ENCODE results near the gene C2orf42. TPM values are rescaled to one million over a fixed set of nuclear protein-coding genes. Genes with fewer than 3 reads are reported as not detected.

C2orf42 gene
- total RNA-seq, 1 experiment from 2014 or later, result 17.4 TPM

DNA sequence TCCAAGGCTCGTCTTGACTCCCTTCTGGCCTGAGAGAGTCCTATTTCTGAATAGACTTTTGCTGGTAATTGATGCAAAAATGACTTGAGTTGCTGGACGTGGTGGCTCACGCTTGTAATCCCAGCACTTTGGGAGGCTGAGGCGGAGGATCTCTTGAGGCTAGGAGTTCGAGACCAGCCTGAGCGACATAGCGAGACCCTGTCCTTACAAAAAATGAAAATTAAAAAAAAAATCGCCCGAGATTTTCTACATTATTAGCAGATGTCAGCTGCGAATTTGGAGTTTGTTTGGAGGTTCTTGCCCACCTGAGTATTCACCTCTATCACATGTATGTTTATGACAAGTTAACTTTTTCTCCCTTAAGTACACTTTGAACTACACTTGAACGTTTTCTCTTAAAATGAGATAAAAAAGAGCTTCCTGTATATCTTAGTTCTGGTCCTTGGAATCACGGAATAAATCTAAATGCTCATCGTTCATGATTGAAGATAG, 471 bp upstream of the C2orf42 start:
- TSS peak; percentile 98 for BruUV-seq (replicated peaks)
- TF ChIP-seq SIN3A (IDR thresholded peaks at IDR 0.05; ENCODE audit: low read depth) (no peak), CBX3 (IDR thresholded peaks at IDR 0.05; ENCODE audit: low read depth) (0 out of 2 replicates have a peak, but pooled peaks have one; percentile 2)
- no peaks in the 10 kb centered on the region for H3K9me3 ChIP-seq (ENCODE audit: control insufficient read depth in 1 of 2, insufficient read depth in 1 of 2, low read depth in 1 of 2, low read length in 2 of 2)
- H3K9me2 ChIP-seq (ENCODE audit: insufficient read depth), result no peaks in the 10 kb centered on the region
- H3K27me3 ChIP-seq (ENCODE audit: insufficient read depth, low read length), result no peaks in the 10 kb centered on the region
- H3K4me1 ChIP-seq (ENCODE audit: control insufficient read depth in 1 of 2, insufficient read depth in 2 of 2, low read length in 2 of 2), result peaks cover 7 to 14% of the 10 kb centered on the region in 2 experiments; a peak in 3 of 4 replicates
- ChIA-PET CTCF (interaction anchor here (0.7 to 1.3 kb wide), 2 partner anchors 113 to 277 kb away, joined by 3 to 6 read pairs; partner anchors contain the start of gene MXD1), POLR2A (interaction anchor here (0.7 to 2.2 kb wide), 23 partner anchors 9 to 280 kb away, joined by 3 to 16 read pairs (median 4); partner anchors contain the start of genes MXD1, PCYOX1 and SNRPG), RAD21 (ENCODE audit: low non-redundant PET in 1 of 2, low total read pairs in 2 of 2, uncharacterized antibody in 2 of 2, unreplicated experiment in 2 of 2) (interaction anchor here (0.7 to 1.2 kb wide), 3 partner anchors 67 to 103 kb away, joined by 3 to 4 read pairs (median 3); partner anchors contain the start of genes SNRPG (in 2 of the 2) and PCYOX1 (in 1 of the 2))
- H3K4me3 ChIP-seq (replicated peaks in 1 of 2; ENCODE audit: low read depth in 1 of 2, low read length in 2 of 2), result peak overlapping the region; percentile 79 to 87
- peak overlapping the region; percentile 83 for H3K4me2 ChIP-seq (ENCODE audit: low read length)
- ATAC-seq, result no peak
- peaks cover 7% of the 10 kb centered on the region; the same call in 1 of the 2 replicates for H3K79me2 ChIP-seq (ENCODE audit: insufficient read depth, low read length)
- intact Hi-C loops (cut with micrococcal nuclease), result loop anchor here (2.0 to 5.0 kb wide), 3 partner anchors 56 to 278 kb away; partner anchors contain the start of genes PCBP1 and TIA1
- DNase-seq (ENCODE audit: low read depth, low spot score), result no peak
- H2AFZ ChIP-seq (ENCODE audit: low read depth, low read length, poor library complexity, severe bottlenecking), result no peak overlapping the region
- no peaks in the 10 kb centered on the region for H3K36me3 ChIP-seq (ENCODE audit: control insufficient read depth in 1 of 2, insufficient read depth in 2 of 2, low read length in 2 of 2)
- H4K20me1 ChIP-seq (ENCODE audit: insufficient read depth), result no peaks in the 10 kb centered on the region
- H3K9ac ChIP-seq (ENCODE audit: low read length), result peak overlapping the region; percentile 77
- peak overlapping the region; percentile 86 for H3K27ac ChIP-seq (ENCODE audit: low read depth, low read length)

DNA sequence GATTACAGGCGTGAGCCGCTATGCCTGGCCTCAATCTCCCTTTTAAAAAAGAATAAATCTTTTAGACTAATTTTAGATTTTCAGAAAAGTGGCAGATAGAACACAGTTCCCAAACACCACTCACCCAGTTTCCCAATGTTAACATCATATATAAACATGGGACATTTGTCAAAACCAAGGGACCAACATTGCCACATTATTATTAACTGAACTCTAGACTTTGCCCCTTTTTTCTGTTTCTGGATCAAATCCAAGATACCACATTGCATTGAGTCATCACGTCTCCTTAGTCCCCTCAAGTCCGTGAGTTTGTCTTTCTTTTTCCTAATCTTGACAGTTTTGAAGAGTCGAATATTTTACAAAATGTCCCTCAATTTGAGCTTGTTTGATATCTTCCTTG, 2.4 kb downstream of the C2orf42 start:
- RAD21 ChIA-PET (ENCODE audit: low non-redundant PET in 1 of 2, low total read pairs in 2 of 2, uncharacterized antibody in 2 of 2, unreplicated experiment in 2 of 2), result no interaction called here

More for the DNA sequence above, 2.4 kb downstream of the C2orf42 start:
- no peak overlapping the region for H3K9ac ChIP-seq (ENCODE audit: low read length)
- DNase-seq (ENCODE audit: low read depth, low spot score), result no peak
- intact Hi-C loops (cut with micrococcal nuclease), result no loop called here
- CTCF ChIA-PET, result no interaction called here
- H3K27ac ChIP-seq (ENCODE audit: low read depth, low read length), result no peak overlapping the region
- H3K4me1 ChIP-seq (ENCODE audit: control insufficient read depth in 1 of 2, insufficient read depth in 2 of 2, low read length in 2 of 2), result peaks cover 7 to 14% of the 10 kb centered on the region in 2 experiments; a peak in 3 of 4 replicates
- H3K36me3 ChIP-seq (ENCODE audit: control insufficient read depth in 1 of 2, insufficient read depth in 2 of 2, low read length in 2 of 2), result no peaks in the 10 kb centered on the region
- peak overlapping the region; percentile 18; the same call in 1 of the 2 replicates for H3K4me2 ChIP-seq (ENCODE audit: low read length)
- H2AFZ ChIP-seq (ENCODE audit: low read depth, low read length, poor library complexity, severe bottlenecking), result no peak overlapping the region
- no peak for ATAC-seq
- TF ChIP-seq POLR2AphosphoS5 (IDR thresholded peaks at IDR 0.05; ENCODE audit: low read depth, low read length) (no peak), YY1 (IDR thresholded peaks at IDR 0.05; ENCODE audit: extremely low read depth, insufficient replicate concordance, low read depth, low read length) (no peak), EZH2 (IDR thresholded peaks at IDR 0.05) (no peak)
- TF ChIP-seq, protein P1, sequence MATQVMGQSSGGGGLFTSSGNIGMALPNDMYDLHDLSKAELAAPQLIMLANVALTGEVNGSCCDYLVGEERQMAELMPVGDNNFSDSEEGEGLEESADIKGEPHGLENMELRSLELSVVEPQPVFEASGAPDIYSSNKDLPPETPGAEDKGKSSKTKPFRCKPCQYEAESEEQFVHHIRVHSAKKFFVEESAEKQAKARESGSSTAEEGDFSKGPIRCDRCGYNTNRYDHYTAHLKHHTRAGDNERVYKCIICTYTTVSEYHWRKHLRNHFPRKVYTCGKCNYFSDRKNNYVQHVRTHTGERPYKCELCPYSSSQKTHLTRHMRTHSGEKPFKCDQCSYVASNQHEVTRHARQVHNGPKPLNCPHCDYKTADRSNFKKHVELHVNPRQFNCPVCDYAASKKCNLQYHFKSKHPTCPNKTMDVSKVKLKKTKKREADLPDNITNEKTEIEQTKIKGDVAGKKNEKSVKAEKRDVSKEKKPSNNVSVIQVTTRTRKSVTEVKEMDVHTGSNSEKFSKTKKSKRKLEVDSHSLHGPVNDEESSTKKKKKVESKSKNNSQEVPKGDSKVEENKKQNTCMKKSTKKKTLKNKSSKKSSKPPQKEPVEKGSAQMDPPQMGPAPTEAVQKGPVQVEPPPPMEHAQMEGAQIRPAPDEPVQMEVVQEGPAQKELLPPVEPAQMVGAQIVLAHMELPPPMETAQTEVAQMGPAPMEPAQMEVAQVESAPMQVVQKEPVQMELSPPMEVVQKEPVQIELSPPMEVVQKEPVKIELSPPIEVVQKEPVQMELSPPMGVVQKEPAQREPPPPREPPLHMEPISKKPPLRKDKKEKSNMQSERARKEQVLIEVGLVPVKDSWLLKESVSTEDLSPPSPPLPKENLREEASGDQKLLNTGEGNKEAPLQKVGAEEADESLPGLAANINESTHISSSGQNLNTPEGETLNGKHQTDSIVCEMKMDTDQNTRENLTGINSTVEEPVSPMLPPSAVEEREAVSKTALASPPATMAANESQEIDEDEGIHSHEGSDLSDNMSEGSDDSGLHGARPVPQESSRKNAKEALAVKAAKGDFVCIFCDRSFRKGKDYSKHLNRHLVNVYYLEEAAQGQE (IDR thresholded peaks at IDR 0.05; ENCODE audit: low read depth), result no peak
- TF ChIP-seq, protein P2, sequence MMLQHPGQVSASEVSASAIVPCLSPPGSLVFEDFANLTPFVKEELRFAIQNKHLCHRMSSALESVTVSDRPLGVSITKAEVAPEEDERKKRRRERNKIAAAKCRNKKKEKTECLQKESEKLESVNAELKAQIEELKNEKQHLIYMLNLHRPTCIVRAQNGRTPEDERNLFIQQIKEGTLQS (IDR thresholded peaks at IDR 0.05), result no peak
- TF ChIP-seq, protein P3, sequence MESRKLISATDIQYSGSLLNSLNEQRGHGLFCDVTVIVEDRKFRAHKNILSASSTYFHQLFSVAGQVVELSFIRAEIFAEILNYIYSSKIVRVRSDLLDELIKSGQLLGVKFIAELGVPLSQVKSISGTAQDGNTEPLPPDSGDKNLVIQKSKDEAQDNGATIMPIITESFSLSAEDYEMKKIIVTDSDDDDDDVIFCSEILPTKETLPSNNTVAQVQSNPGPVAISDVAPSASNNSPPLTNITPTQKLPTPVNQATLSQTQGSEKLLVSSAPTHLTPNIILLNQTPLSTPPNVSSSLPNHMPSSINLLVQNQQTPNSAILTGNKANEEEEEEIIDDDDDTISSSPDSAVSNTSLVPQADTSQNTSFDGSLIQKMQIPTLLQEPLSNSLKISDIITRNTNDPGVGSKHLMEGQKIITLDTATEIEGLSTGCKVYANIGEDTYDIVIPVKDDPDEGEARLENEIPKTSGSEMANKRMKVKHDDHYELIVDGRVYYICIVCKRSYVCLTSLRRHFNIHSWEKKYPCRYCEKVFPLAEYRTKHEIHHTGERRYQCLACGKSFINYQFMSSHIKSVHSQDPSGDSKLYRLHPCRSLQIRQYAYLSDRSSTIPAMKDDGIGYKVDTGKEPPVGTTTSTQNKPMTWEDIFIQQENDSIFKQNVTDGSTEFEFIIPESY (IDR thresholded peaks at IDR 0.05; ENCODE audit: extremely low read depth, insufficient replicate concordance, low read length), result no peak
- TF ChIP-seq, protein P4, sequence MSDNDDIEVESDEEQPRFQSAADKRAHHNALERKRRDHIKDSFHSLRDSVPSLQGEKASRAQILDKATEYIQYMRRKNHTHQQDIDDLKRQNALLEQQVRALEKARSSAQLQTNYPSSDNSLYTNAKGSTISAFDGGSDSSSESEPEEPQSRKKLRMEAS (IDR thresholded peaks at IDR 0.05), result no peak
- H3K27me3 ChIP-seq (ENCODE audit: insufficient read depth, low read length), result no peaks in the 10 kb centered on the region
- peaks cover 7% of the 10 kb centered on the region; the same call in 1 of the 2 replicates for H3K79me2 ChIP-seq (ENCODE audit: insufficient read depth, low read length)
- no peaks in the 10 kb centered on the region for H3K9me2 ChIP-seq (ENCODE audit: insufficient read depth)
- no peaks in the 10 kb centered on the region for H3K9me3 ChIP-seq (ENCODE audit: control insufficient read depth in 1 of 2, insufficient read depth in 1 of 2, low read depth in 1 of 2, low read length in 2 of 2)
- no TSS peak for BruUV-seq (replicated peaks)
- no peaks in the 10 kb centered on the region for H4K20me1 ChIP-seq (ENCODE audit: insufficient read depth)
- POLR2A ChIA-PET, result no interaction called here
- H3K4me3 ChIP-seq (replicated peaks in 1 of 2; ENCODE audit: low read depth in 1 of 2, low read length in 2 of 2), result no peak overlapping the region
